Calu3 (cell line): ENCODE measurements around the gene SPNS2. TPM values are rescaled to one million over a fixed set of nuclear protein-coding genes. Genes with fewer than 3 reads are reported as not detected.

Source experiments
- BruUV-seq: library from RNA; stranded (reverse); fragments of 400-500 nt; replicated peaks from 2 replicates; lab custom pipeline; 2021; lab: Mats Ljungman, UMichigan
- CTCF ChIA-PET: fragments of 300-600 bp; sonication (Branson Sonifier 250); formaldehyde crosslinking; loops from one replicate; lab custom pipeline; 2022; ENCODE audit warnings: antibody characterized with exemption; lab: Charles Lee
- DNase-seq: peaks from one replicate; pipeline ENCODE4 v3.0.0; 2022
- H3K27ac Mint-ChIP-seq: one replicate; pipeline ENCODE4 v1.8.0; 2022; ENCODE audit warnings: mixed read lengths; ENCODE audit not compliant: unreplicated experiment
- H3K27me3 Mint-ChIP-seq: one replicate; pipeline ENCODE4 v1.8.0; 2022; ENCODE audit warnings: mixed read lengths; ENCODE audit not compliant: unreplicated experiment
- H3K36me3 Mint-ChIP-seq: one replicate; pipeline ENCODE4 v1.8.0; 2022; ENCODE audit warnings: mild to moderate bottlenecking, moderate library complexity, mixed read lengths; ENCODE audit not compliant: insufficient read depth, unreplicated experiment
- H3K4me1 Mint-ChIP-seq: one replicate; pipeline ENCODE4 v1.8.0; 2022; ENCODE audit warnings: mild to moderate bottlenecking, low read depth, mixed read lengths; ENCODE audit not compliant: unreplicated experiment
- H3K4me3 Mint-ChIP-seq: one replicate; pipeline ENCODE4 v1.8.0; 2022; ENCODE audit warnings: mild to moderate bottlenecking, low read depth, moderate library complexity, mixed read lengths; ENCODE audit not compliant: unreplicated experiment
- H3K9me3 Mint-ChIP-seq: one replicate; pipeline ENCODE4 v1.8.0; 2022; ENCODE audit warnings: low read depth, mixed read lengths; ENCODE audit not compliant: unreplicated experiment
- CTCF ChIP-seq: fragments of 200-600 bp; IDR thresholded peaks from one replicate; pipeline ENCODE4 v1.8.0; 2022; ENCODE audit warnings: antibody characterized with exemption; ENCODE audit not compliant: unreplicated experiment
- intact Hi-C: fragments of 100-400 bp; cut with micrococcal nuclease; formaldehyde crosslinking; loops from one replicate; pipeline ENCODE4 v1.10.0; 2022; ENCODE audit not compliant: unreplicated experiment
- total RNA-seq: library from RNA; stranded (reverse); gene quantifications from 2 replicates; pipeline ENCODE4 v1.2.3, GENCODE V29; 2022

The SPNS2 gene
- total RNA-seq, 1 experiment from 2014 or later = 63.4 TPM

- BruUV-seq = no TSS peak
Observed at GRCh38 chr17:4512156-4513112, 13.8 kb downstream of the SPNS2 start.

GRCh38 chr17:4513113-4514032, 14.7 kb downstream of the SPNS2 start:
- Mint-ChIP-seq H3K4me3 (no peak overlapping the region), H3K36me3 (peaks cover 41% of the 10 kb centered on the region), H3K27me3 (no peaks in the 10 kb centered on the region), H3K9me3 (no peaks in the 10 kb centered on the region), H3K27ac (peak overlapping the region; percentile 74), H3K4me1 (peaks cover 61% of the 10 kb centered on the region)
- no peak for DNase-seq
- intact Hi-C loops = no loop called here
- CTCF ChIA-PET = interaction anchor here (1.5 to 1.7 kb wide), 3 partner anchors 13 to 93 kb away, joined by 5 to 7 read pairs (median 7); no protein-coding TSS in a partner anchor
- no TSS peak for BruUV-seq
- TF ChIP-seq CTCF = no peak

More at GRCh38 chr17:4512156-4513112, 13.8 kb downstream of the SPNS2 start:
- Mint-ChIP-seq H3K27ac (no peak overlapping the region), H3K36me3 (peaks cover 41% of the 10 kb centered on the region), H3K4me3 (no peak overlapping the region), H3K27me3 (no peaks in the 10 kb centered on the region), H3K4me1 (peaks cover 59% of the 10 kb centered on the region), H3K9me3 (no peaks in the 10 kb centered on the region)
- CTCF ChIA-PET = no interaction called here
- DNase-seq = no peak
- no peak for TF ChIP-seq CTCF
- intact Hi-C loops = no loop called here

- peaks cover 38% of the 10 kb centered on the region for H3K36me3 Mint-ChIP-seq
- BruUV-seq = no TSS peak
Observed at GRCh38 chr17:4514206-4514605, 15.5 kb downstream of the SPNS2 start.

More at GRCh38 chr17:4514206-4514605, 15.5 kb downstream of the SPNS2 start:
- Mint-ChIP-seq H3K4me3 (no peak overlapping the region), H3K4me1 (peaks cover 53% of the 10 kb centered on the region), H3K27ac (peak overlapping the region; percentile 74), H3K27me3 (no peaks in the 10 kb centered on the region), H3K9me3 (no peaks in the 10 kb centered on the region)
- peak; percentile 77 for DNase-seq
- intact Hi-C loops = no loop called here
- no peak for TF ChIP-seq CTCF
- CTCF ChIA-PET = interaction anchor here (1.1 to 1.7 kb wide), 5 partner anchors 10 to 93 kb away, joined by 3 to 7 read pairs (median 5); partner anchors contain the start of gene SPNS2
